ENCODE data around the gene DLG1.

DLG1 gene

GRCh38 chr3:197248341-197248740 lies 50.1 kb downstream of the DLG1 start:
- DNase-seq (ENCODE audit: low spot score), result no peak
- no peak for TF ChIP-seq CTCF (IDR thresholded peaks at IDR 0.05; ENCODE audit: extremely low read depth, missing control alignments)

- no peak for DNase-seq (ENCODE audit: low spot score)
- no peak for TF ChIP-seq CTCF (IDR thresholded peaks at IDR 0.05; ENCODE audit: extremely low read depth, missing control alignments)
Observed at GRCh38 chr3:197244751-197245150, 53.7 kb downstream of the DLG1 start.

GRCh38 chr3:197242784-197243432 lies 55.5 kb downstream of the DLG1 start:
- DNase-seq (ENCODE audit: low spot score), result no peak
- TF ChIP-seq CTCF (IDR thresholded peaks at IDR 0.05; ENCODE audit: extremely low read depth, missing control alignments), result no peak

GRCh38 chr3:197241173-197241572 lies 57.2 kb downstream of the DLG1 start:
- no peak for TF ChIP-seq CTCF (IDR thresholded peaks at IDR 0.05; ENCODE audit: extremely low read depth, missing control alignments)
- no peak for DNase-seq (ENCODE audit: low spot score)

GRCh38 chr3:197239857-197240256 lies 58.6 kb downstream of the DLG1 start:
- DNase-seq (ENCODE audit: low spot score), result no peak
- TF ChIP-seq CTCF (IDR thresholded peaks at IDR 0.05; ENCODE audit: extremely low read depth, missing control alignments), result no peak

GRCh38 chr3:197238842-197239241 lies 59.6 kb downstream of the DLG1 start:
- peak; percentile 9 for DNase-seq (ENCODE audit: low spot score)
- TF ChIP-seq CTCF (IDR thresholded peaks at IDR 0.05; ENCODE audit: extremely low read depth, missing control alignments), result no peak

- TF ChIP-seq CTCF (IDR thresholded peaks at IDR 0.05; ENCODE audit: extremely low read depth, missing control alignments), result no peak
- no peak for DNase-seq (ENCODE audit: low spot score)
Observed at GRCh38 chr3:197237897-197238296, 60.5 kb downstream of the DLG1 start.

Measured in GM20000 (cell line).